ENCODE results near the gene MOB2. TPM values are rescaled to one million over a fixed set of nuclear protein-coding genes. Genes with fewer than 3 reads are reported as not detected.

The MOB2 gene
- total and polyA plus RNA-seq, 7 experiments from 2014 or later, result 37.6 to 59.8 (median 51.2) TPM

DNA sequence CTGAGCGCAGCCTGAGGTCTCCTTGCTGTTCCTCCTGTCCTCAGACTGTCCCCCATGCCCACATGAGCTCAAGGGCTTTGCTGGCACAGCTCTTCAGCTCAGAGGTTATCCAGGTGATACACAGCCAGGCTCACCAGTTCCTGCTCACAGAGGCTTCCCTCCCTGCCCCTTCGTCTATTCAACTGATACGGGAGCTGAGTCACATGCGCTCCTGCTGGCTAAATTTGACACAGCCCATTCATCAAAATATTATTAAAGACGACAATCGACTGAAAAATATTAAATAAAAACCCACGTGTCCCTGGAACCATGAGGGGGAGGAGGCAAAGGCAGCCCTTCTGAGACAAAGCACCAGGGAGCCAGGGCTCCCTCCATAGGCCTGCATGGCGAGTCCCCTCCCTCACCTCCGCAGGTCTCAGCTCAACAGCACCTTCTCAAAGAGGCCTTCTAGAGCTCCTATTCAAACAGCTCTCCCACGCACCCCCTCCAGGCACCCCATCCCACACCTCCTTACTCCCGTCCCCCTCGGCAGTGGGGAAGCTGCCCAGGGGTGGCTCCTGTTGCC, 45.0 kb upstream of the MOB2 start:
- peaks cover 0 to 33% (median 6%) of the 10 kb centered on the region in 3 experiments for H3K36me3 ChIP-seq (ENCODE audit: control insufficient read depth in 2 of 3, insufficient read depth in 3 of 3, low read length in 3 of 3)
- no peak for DNase-seq
- no peaks in the 10 kb centered on the region for H3K9me3 ChIP-seq (ENCODE audit: control insufficient read depth in 2 of 3, low read length in 3 of 3)
- no peaks in the 10 kb centered on the region for H3K27me3 ChIP-seq (ENCODE audit: control insufficient read depth in 2 of 2, insufficient read depth in 2 of 2, low read length in 2 of 2)
- Mint-ChIP-seq H3K36me3 (peaks cover 0 to 14% (median 2%) of the 10 kb centered on the region in 5 donors), H3K27ac (peak overlapping the region in 2 of 9 donors; percentile 14 to 19), H3K4me3 (peak overlapping the region in 2 of 10 donors; percentile 20 to 45), H3K4me1 (peaks cover 10 to 73% (median 58%) of the 10 kb centered on the region in 7 donors), H3K9me3 (no peaks in the 10 kb centered on the region), H3K27me3 (no peaks in the 10 kb centered on the region)
- ATAC-seq, result no peak
- ChIA-PET POLR2A (no interaction called here), CTCF (interaction anchor here (1.0 to 1.8 kb wide), 2 partner anchors 17 to 44 kb away, joined by 3 to 6 read pairs; no protein-coding TSS in a partner anchor)
- H3K4me1 ChIP-seq (ENCODE audit: control insufficient read depth in 2 of 2, insufficient read depth in 2 of 2, low read length in 2 of 2), result peaks cover 12 to 21% of the 10 kb centered on the region in 2 donors
- H3K4me3 ChIP-seq (ENCODE audit: low read length), result no peak overlapping the region
- intact Hi-C loops (cut with micrococcal nuclease), result no loop called here
- no peak overlapping the region for H3K27ac ChIP-seq (ENCODE audit: low read depth, low read length)

DNA sequence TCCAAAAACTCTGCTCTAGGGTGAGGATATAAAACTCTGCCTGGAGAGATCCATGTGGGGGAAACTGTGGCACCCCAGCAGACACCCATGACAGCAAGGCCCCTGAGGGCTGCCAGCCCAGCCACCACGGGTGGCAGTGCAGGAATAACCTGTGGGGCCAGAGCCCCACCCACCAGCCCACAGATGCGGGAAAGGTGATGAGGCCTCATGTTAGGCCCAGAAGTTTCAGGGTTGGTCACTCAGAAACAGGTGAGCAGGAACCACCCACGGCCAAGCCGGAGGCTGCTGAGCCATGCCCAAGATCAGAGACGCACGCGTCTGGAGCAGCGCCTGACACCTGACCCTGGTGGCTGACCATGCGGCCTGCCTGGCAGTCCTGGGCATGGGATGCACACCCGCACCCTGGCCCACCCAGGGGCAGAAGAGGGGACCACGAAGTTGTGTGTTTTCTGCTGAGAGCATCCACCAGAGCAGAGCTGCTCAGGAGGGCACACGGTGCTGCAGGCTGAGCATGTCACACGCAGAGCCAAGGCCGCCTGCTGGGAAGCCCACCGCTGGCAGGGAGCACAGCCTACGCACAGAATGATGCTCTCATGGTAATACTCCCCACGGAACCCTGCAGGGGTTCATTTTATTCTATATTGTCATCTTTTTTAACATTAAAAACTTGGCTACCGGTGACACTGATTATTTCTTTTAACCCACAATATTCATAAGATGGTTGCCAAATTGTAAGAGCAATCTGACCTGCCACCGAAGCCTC, 44.3 kb upstream of the MOB2 start:
- Histone ChIP-seq H3K36me3 (ENCODE audit: control insufficient read depth in 2 of 3, insufficient read depth in 3 of 3, low read length in 3 of 3) (peaks cover 0 to 30% (median 6%) of the 10 kb centered on the region in 3 experiments), H3K9me3 (ENCODE audit: control insufficient read depth in 2 of 3, low read length in 3 of 3) (no peaks in the 10 kb centered on the region), H3K27me3 (ENCODE audit: control insufficient read depth in 2 of 2, insufficient read depth in 2 of 2, low read length in 2 of 2) (no peaks in the 10 kb centered on the region), H3K27ac (ENCODE audit: low read depth, low read length) (no peak overlapping the region), H3K4me3 (ENCODE audit: low read length) (no peak overlapping the region), H3K4me1 (ENCODE audit: control insufficient read depth in 2 of 2, insufficient read depth in 2 of 2, low read length in 2 of 2) (peaks cover 6 to 17% of the 10 kb centered on the region in 2 donors)
- no peak for DNase-seq
- Mint-ChIP-seq H3K4me1 (peaks cover 7 to 73% (median 57%) of the 10 kb centered on the region in 7 donors), H3K27me3 (no peaks in the 10 kb centered on the region), H3K36me3 (peaks cover 0 to 14% (median 2%) of the 10 kb centered on the region in 5 donors), H3K27ac (peak overlapping the region in 2 of 9 donors; percentile 14 to 19), H3K4me3 (no peak overlapping the region), H3K9me3 (no peaks in the 10 kb centered on the region)
- intact Hi-C loops (cut with micrococcal nuclease), result no loop called here
- CTCF ChIA-PET, result interaction anchor here (1.8 kb wide), 1 partner anchor 44 kb away, joined by 6 read pairs; no protein-coding TSS in a partner anchor
- no peak for ATAC-seq
- POLR2A ChIA-PET, result no interaction called here

DNA sequence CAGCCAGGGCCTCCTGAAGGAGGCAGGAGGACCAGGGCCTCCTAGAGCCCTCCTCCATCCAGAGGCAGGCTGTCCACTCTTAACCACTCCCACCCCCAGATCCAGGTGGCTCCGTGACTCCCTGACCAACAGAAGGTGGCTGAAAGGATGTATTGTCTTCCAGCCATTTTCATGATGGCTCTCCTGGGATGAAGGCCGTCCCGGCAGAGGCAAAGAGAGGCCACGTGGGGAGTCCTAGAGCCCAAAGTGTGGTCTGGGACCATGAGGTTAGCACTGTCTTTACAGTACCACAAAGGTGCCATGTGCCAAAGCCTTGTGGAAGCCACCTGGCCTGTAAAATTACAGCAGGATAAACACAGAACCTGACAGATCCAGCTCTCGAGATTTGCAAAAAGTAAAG, 43.2 kb upstream of the MOB2 start:
- CTCF ChIA-PET, result no interaction called here
- H3K27ac Mint-ChIP-seq, result no peak overlapping the region
- Histone ChIP-seq H3K4me1 (ENCODE audit: control insufficient read depth in 2 of 2, insufficient read depth in 2 of 2, low read length in 2 of 2) (peaks cover 0 to 10% of the 10 kb centered on the region in 2 donors), H3K27ac (ENCODE audit: low read depth, low read length) (no peak overlapping the region), H3K9me3 (ENCODE audit: control insufficient read depth in 2 of 3, low read length in 3 of 3) (no peaks in the 10 kb centered on the region), H3K4me3 (ENCODE audit: low read length) (no peak overlapping the region), H3K36me3 (ENCODE audit: control insufficient read depth in 2 of 3, insufficient read depth in 3 of 3, low read length in 3 of 3) (peaks cover 0 to 27% (median 0%) of the 10 kb centered on the region in 3 experiments), H3K27me3 (ENCODE audit: control insufficient read depth in 2 of 2, insufficient read depth in 2 of 2, low read length in 2 of 2) (no peaks in the 10 kb centered on the region)
- POLR2A ChIA-PET, result no interaction called here
- no peaks in the 10 kb centered on the region for H3K27me3 Mint-ChIP-seq
- intact Hi-C loops (cut with micrococcal nuclease), result no loop called here
- no peak overlapping the region for H3K4me3 Mint-ChIP-seq
- H3K9me3 Mint-ChIP-seq, result no peaks in the 10 kb centered on the region
- H3K4me1 Mint-ChIP-seq, result peaks cover 2 to 68% (median 52%) of the 10 kb centered on the region in 7 donors
- DNase-seq (no peak), ATAC-seq (no peak)
- H3K36me3 Mint-ChIP-seq, result peaks cover 0 to 9% (median under 1%) of the 10 kb centered on the region in 5 donors

DNA sequence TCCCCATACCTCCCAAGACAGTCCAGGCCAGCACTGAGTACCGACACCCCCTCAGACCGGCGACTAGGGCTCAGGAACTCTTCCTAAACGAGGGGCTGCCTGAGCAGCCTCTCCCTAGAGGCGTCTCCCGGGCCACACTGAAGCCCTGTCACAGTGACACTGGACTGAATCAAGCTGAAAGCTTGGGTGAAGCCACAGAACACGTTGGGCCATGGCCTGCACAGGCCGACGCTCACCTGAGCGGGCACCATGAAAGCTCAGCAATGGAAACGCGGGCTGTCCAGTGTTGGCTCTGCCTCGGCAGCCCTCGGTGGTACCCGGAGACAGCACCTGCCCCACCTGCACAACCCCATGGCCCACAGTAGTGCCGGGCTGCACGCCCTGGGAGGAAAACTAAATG, 42.7 kb upstream of the MOB2 start:
- Mint-ChIP-seq H3K36me3 (peaks cover 0 to 9% (median 0%) of the 10 kb centered on the region in 5 donors), H3K27me3 (no peaks in the 10 kb centered on the region), H3K4me3 (no peak overlapping the region), H3K27ac (peak overlapping the region in 1 of 9 donors; percentile 22), H3K9me3 (no peaks in the 10 kb centered on the region), H3K4me1 (peaks cover 2 to 67% (median 47%) of the 10 kb centered on the region in 7 donors)
- H3K4me3 ChIP-seq (ENCODE audit: low read length), result no peak overlapping the region
- no peaks in the 10 kb centered on the region for H3K9me3 ChIP-seq (ENCODE audit: control insufficient read depth in 2 of 3, low read length in 3 of 3)
- ChIA-PET POLR2A (no interaction called here), CTCF (no interaction called here)
- DNase-seq (no peak), ATAC-seq (no peak)
- H3K27me3 ChIP-seq (ENCODE audit: control insufficient read depth in 2 of 2, insufficient read depth in 2 of 2, low read length in 2 of 2), result no peaks in the 10 kb centered on the region
- H3K36me3 ChIP-seq (ENCODE audit: control insufficient read depth in 2 of 3, insufficient read depth in 3 of 3, low read length in 3 of 3), result peaks cover 0 to 24% (median 0%) of the 10 kb centered on the region in 3 experiments
- peaks cover 0 to 5% of the 10 kb centered on the region in 2 donors for H3K4me1 ChIP-seq (ENCODE audit: control insufficient read depth in 2 of 2, insufficient read depth in 2 of 2, low read length in 2 of 2)
- H3K27ac ChIP-seq (ENCODE audit: low read depth, low read length), result no peak overlapping the region
- intact Hi-C loops (cut with micrococcal nuclease), result no loop called here

DNA sequence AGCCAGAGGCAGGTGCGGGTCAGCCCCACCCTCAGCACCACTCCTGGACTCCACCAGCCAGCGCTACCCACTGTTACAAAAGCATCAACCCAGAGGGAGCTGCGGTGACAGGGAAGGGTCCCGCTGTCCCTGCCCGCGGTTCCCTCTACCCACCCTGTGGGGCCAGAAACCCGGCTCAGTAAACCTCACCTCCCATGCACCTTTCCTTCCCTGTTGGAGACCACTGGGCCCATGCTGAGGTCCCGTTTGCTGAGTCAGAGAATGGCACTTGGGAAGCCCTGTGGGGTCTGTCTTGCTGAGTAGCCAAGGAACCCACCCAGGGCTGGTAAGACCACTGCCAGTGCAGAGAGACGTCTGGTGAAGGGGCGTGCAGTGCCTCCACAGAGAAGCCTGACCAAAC, 42.1 kb upstream of the MOB2 start:
- H3K4me3 ChIP-seq (ENCODE audit: low read length), result no peak overlapping the region
- Mint-ChIP-seq H3K4me3 (no peak overlapping the region), H3K4me1 (peaks cover 4 to 68% (median 47%) of the 10 kb centered on the region in 7 donors), H3K9me3 (no peaks in the 10 kb centered on the region), H3K27me3 (no peaks in the 10 kb centered on the region), H3K36me3 (peaks cover 0 to 9% (median 0%) of the 10 kb centered on the region in 5 donors), H3K27ac (no peak overlapping the region)
- H3K36me3 ChIP-seq (ENCODE audit: control insufficient read depth in 2 of 3, insufficient read depth in 3 of 3, low read length in 3 of 3), result peaks cover 0 to 25% (median 0%) of the 10 kb centered on the region in 3 experiments
- DNase-seq, result no peak
- intact Hi-C loops (cut with micrococcal nuclease), result no loop called here
- CTCF ChIA-PET, result no interaction called here
- H3K4me1 ChIP-seq (ENCODE audit: control insufficient read depth in 2 of 2, insufficient read depth in 2 of 2, low read length in 2 of 2), result peaks cover 3 to 4% of the 10 kb centered on the region in 2 donors
- H3K27me3 ChIP-seq (ENCODE audit: control insufficient read depth in 2 of 2, insufficient read depth in 2 of 2, low read length in 2 of 2), result no peaks in the 10 kb centered on the region
- no peak for ATAC-seq
- no peaks in the 10 kb centered on the region for H3K9me3 ChIP-seq (ENCODE audit: control insufficient read depth in 2 of 3, low read length in 3 of 3)
- H3K27ac ChIP-seq (ENCODE audit: low read depth, low read length), result no peak overlapping the region
- POLR2A ChIA-PET, result no interaction called here

DNA sequence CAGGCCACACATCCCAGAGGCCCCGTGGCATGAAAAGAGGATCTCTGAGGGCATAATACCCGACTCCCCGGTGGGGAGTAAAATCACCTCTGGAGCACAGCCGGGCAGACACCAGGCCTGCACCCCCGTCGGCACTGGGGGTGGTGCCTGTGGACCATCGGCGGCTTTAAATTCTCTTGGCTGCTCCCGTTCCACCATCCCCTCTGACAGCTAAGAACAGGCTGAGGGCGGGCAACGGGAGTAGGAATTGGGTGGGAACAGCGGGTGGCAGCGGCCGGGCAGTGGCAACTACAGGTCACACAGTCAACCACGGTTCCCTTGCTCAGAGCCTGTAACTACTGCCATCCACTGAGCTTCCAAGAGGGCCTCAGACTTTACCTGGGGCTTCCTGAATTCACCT, 40.2 kb upstream of the MOB2 start:
- no peak for DNase-seq
- Histone ChIP-seq H3K27me3 (ENCODE audit: control insufficient read depth in 2 of 2, insufficient read depth in 2 of 2, low read length in 2 of 2) (no peaks in the 10 kb centered on the region), H3K36me3 (ENCODE audit: control insufficient read depth in 2 of 3, insufficient read depth in 3 of 3, low read length in 3 of 3) (peaks cover 0 to 16% (median 0%) of the 10 kb centered on the region in 3 experiments), H3K27ac (ENCODE audit: low read depth, low read length) (no peak overlapping the region), H3K4me1 (ENCODE audit: control insufficient read depth in 2 of 2, insufficient read depth in 2 of 2, low read length in 2 of 2) (peaks cover 3 to 4% of the 10 kb centered on the region in 2 donors), H3K4me3 (ENCODE audit: low read length) (no peak overlapping the region), H3K9me3 (ENCODE audit: control insufficient read depth in 2 of 3, low read length in 3 of 3) (no peaks in the 10 kb centered on the region)
- no peak overlapping the region for H3K4me3 Mint-ChIP-seq
- ChIA-PET CTCF (no interaction called here), POLR2A (no interaction called here)
- ATAC-seq, result no peak
- intact Hi-C loops (cut with micrococcal nuclease), result no loop called here
- peaks cover 0 to 1% (median 0%) of the 10 kb centered on the region in 5 donors for H3K36me3 Mint-ChIP-seq
- H3K9me3 Mint-ChIP-seq, result no peaks in the 10 kb centered on the region
- H3K4me1 Mint-ChIP-seq, result peaks cover 4 to 72% (median 53%) of the 10 kb centered on the region in 7 donors
- H3K27ac Mint-ChIP-seq, result peak overlapping the region in 1 of 9 donors; percentile 32
- H3K27me3 Mint-ChIP-seq, result no peaks in the 10 kb centered on the region
